Fibroblast of the aortic adventitia (primary cell): Measurements from ENCODE around the gene POLDIP3. TPM values are rescaled to one million over a fixed set of nuclear protein-coding genes. Genes with fewer than 3 reads are reported as not detected.
A peak's percentile ranks its signal among the peaks of the same experiment; 100 is the strongest.

Experiments used
- DNase-seq: peaks from one replicate; pipeline ENCODE4 v3.0.0-alpha.2; 2010; ENCODE audit warnings: low read depth
- H3K4me3 ChIP-seq: 2 replicates; pipeline ENCODE4 v1.5.1; 2011; ENCODE audit warnings: low read depth, mild to moderate bottlenecking, control low read depth, low read length, moderate library complexity
- CTCF ChIP-seq: IDR thresholded peaks from 2 replicates; pipeline ENCODE4 v1.5.1; 2011; ENCODE audit warnings: mild to moderate bottlenecking, low read length, control low read depth, inconsistent platforms; ENCODE audit not compliant: insufficient read depth
- total RNA-seq: library from RNA; depleted of rRNA; stranded (reverse); fragments of >200 nt; gene quantifications from 2 replicates; pipeline ENCODE4 v1.2.3, GENCODE V29; 2012; ENCODE audit warnings: low replicate concordance

The POLDIP3 gene
- total RNA-seq, 1 donor, result 34.1 TPM

- no peak overlapping the region for H3K4me3 ChIP-seq
- DNase-seq, result no peak
- no peak for TF ChIP-seq CTCF
Measured at GRCh38 chr22:42641801-42642413, 27.2 kb upstream of the POLDIP3 start.

- DNase-seq, result no peak
- TF ChIP-seq CTCF, result no peak
- no peak overlapping the region for H3K4me3 ChIP-seq
Measured at GRCh38 chr22:42639541-42640241, 25.0 kb upstream of the POLDIP3 start.

- no peak for DNase-seq
- TF ChIP-seq CTCF, result no peak
- no peak overlapping the region for H3K4me3 ChIP-seq
Measured at GRCh38 chr22:42637555-42637954, 22.9 kb upstream of the POLDIP3 start.

- H3K4me3 ChIP-seq, result no peak overlapping the region
- DNase-seq, result no peak
- TF ChIP-seq CTCF, result no peak
Measured at GRCh38 chr22:42636506-42636905, 21.8 kb upstream of the POLDIP3 start.

GRCh38 chr22:42635531-42635930, 20.8 kb upstream of the POLDIP3 start:
- DNase-seq, result peak; percentile 90
- H3K4me3 ChIP-seq, result no peak overlapping the region
- TF ChIP-seq CTCF, result no peak

GRCh38 chr22:42633013-42633412, 18.3 kb upstream of the POLDIP3 start:
- DNase-seq, result no peak
- no peak for TF ChIP-seq CTCF

GRCh38 chr22:42632096-42632495, 17.4 kb upstream of the POLDIP3 start:
- TF ChIP-seq CTCF, result peak; percentile 40
- no peak overlapping the region for H3K4me3 ChIP-seq
- DNase-seq, result no peak

More at GRCh38 chr22:42633013-42633412, 18.3 kb upstream of the POLDIP3 start:
- H3K4me3 ChIP-seq, result no peak overlapping the region
